Omental fat pad (tissue), 4 donors: ENCODE results near the gene GRID1. TPM values are rescaled to one million over a fixed set of nuclear protein-coding genes. Genes with fewer than 3 reads are reported as not detected.

ENCODE experiments used
- ATAC-seq: fragments of 150-250 bp; one replicate; pipeline ENCODE4 v1.9.1; 2016; ENCODE audit warnings: mild to moderate bottlenecking, moderate library complexity; ENCODE audit not compliant: low FRiP score
- DNase-seq: peaks from one replicate; pipeline ENCODE4 v3.0.0-alpha.2; 2019; ENCODE audit warnings: low spot score
- CTCF ChIP-seq, 3 donors: fragments of 450-650 bp; IDR thresholded peaks; one replicate each; pipeline ENCODE4 v1.5.1; 2016 to 2017; ENCODE audit warnings: antibody characterized with exemption in 3 of 3, mild to moderate bottlenecking in 3 of 3, moderate library complexity in 2 of 3
- total RNA-seq, 4 donors: library from RNA; depleted of rRNA; stranded (reverse); fragments of >200 nt; gene quantifications; one replicate each; pipeline ENCODE4 v1.1.0, GENCODE V29; 2016

GRID1 gene
- total RNA-seq, 4 donors from 2014 or later: 1.5 to 3.5 (median 2.4) TPM

GRCh38 chr10:85995791-85996190, 370.8 kb downstream of the GRID1 start:
- no peak for TF ChIP-seq CTCF (IDR thresholded peaks at IDR 0.05)
- DNase-seq (no peak), ATAC-seq (no peak)

GRCh38 chr10:85993840-85994507, 372.6 kb downstream of the GRID1 start:
- no peak for TF ChIP-seq CTCF (IDR thresholded peaks at IDR 0.05)
- no peak for ATAC-seq
- no peak for DNase-seq

GRCh38 chr10:85993140-85993539, 373.5 kb downstream of the GRID1 start:
- no peak for TF ChIP-seq CTCF (IDR thresholded peaks at IDR 0.05)
- ATAC-seq (no peak), DNase-seq (no peak)

- DNase-seq (no peak), ATAC-seq (no peak)
- no peak for TF ChIP-seq CTCF (IDR thresholded peaks at IDR 0.05)
Observed at GRCh38 chr10:85992324-85992723, 374.3 kb downstream of the GRID1 start.

GRCh38 chr10:85986777-85987176, 379.8 kb downstream of the GRID1 start:
- ATAC-seq (no peak), DNase-seq (no peak)
- TF ChIP-seq CTCF (IDR thresholded peaks at IDR 0.05): no peak

GRCh38 chr10:85983051-85983450, 383.5 kb downstream of the GRID1 start:
- no peak for ATAC-seq
- no peak for DNase-seq
- no peak for TF ChIP-seq CTCF (IDR thresholded peaks at IDR 0.05)

GRCh38 chr10:85979598-85979997, 387.0 kb downstream of the GRID1 start:
- DNase-seq: no peak
- TF ChIP-seq CTCF (IDR thresholded peaks at IDR 0.05): no peak

More at GRCh38 chr10:85979598-85979997, 387.0 kb downstream of the GRID1 start:
- no peak for ATAC-seq
